ENCODE measurements around the gene ZMIZ1.

Gene ZMIZ1

GRCh38 chr10:79207096-79207357, 138.3 kb downstream of the ZMIZ1 start:
- no peak for TF ChIP-seq CTCF (IDR thresholded peaks at IDR 0.05; ENCODE audit: low read depth, low read length)
- no peaks in the 10 kb centered on the region for H3K9me3 ChIP-seq (ENCODE audit: severe bottlenecking)
- H3K27me3 ChIP-seq (ENCODE audit: insufficient read depth, low read depth, severe bottlenecking) = no peaks in the 10 kb centered on the region
- no peak overlapping the region for H3K27ac ChIP-seq
- no peak for DNase-seq
- H3K4me3 ChIP-seq (ENCODE audit: low read depth, low read length) = no peak overlapping the region
- peaks cover 26% of the 10 kb centered on the region for H3K36me3 ChIP-seq

- no peak for DNase-seq
- Histone ChIP-seq H3K4me3 (ENCODE audit: low read depth, low read length) (no peak overlapping the region), H3K27ac (no peak overlapping the region), H3K36me3 (peaks cover 23% of the 10 kb centered on the region), H3K9me3 (ENCODE audit: severe bottlenecking) (no peaks in the 10 kb centered on the region), H3K27me3 (ENCODE audit: insufficient read depth, low read depth, severe bottlenecking) (no peaks in the 10 kb centered on the region)
- no peak for TF ChIP-seq CTCF (IDR thresholded peaks at IDR 0.05; ENCODE audit: low read depth, low read length)
Measured at GRCh38 chr10:79207726-79208125, 139.0 kb downstream of the ZMIZ1 start.

- Histone ChIP-seq H3K4me3 (ENCODE audit: low read depth, low read length) (no peak overlapping the region), H3K9me3 (ENCODE audit: severe bottlenecking) (no peaks in the 10 kb centered on the region), H3K27ac (peak overlapping the region; percentile 79), H3K36me3 (peaks cover 21% of the 10 kb centered on the region), H3K27me3 (ENCODE audit: insufficient read depth, low read depth, severe bottlenecking) (no peaks in the 10 kb centered on the region)
- TF ChIP-seq CTCF (IDR thresholded peaks at IDR 0.05; ENCODE audit: low read depth, low read length) = no peak
- no peak for DNase-seq
Measured at GRCh38 chr10:79208251-79208983, 139.7 kb downstream of the ZMIZ1 start.

GRCh38 chr10:79209340-79209739, 140.6 kb downstream of the ZMIZ1 start:
- no peaks in the 10 kb centered on the region for H3K9me3 ChIP-seq (ENCODE audit: severe bottlenecking)
- no peaks in the 10 kb centered on the region for H3K27me3 ChIP-seq (ENCODE audit: insufficient read depth, low read depth, severe bottlenecking)
- peak overlapping the region; percentile 79 for H3K27ac ChIP-seq
- H3K4me3 ChIP-seq (ENCODE audit: low read depth, low read length) = no peak overlapping the region
- no peak for DNase-seq
- no peak for TF ChIP-seq CTCF (IDR thresholded peaks at IDR 0.05; ENCODE audit: low read depth, low read length)
- H3K36me3 ChIP-seq = peaks cover 17% of the 10 kb centered on the region

- Histone ChIP-seq H3K4me3 (ENCODE audit: low read depth, low read length) (no peak overlapping the region), H3K36me3 (peaks cover 17% of the 10 kb centered on the region), H3K27ac (peak overlapping the region; percentile 79), H3K9me3 (ENCODE audit: severe bottlenecking) (no peaks in the 10 kb centered on the region), H3K27me3 (ENCODE audit: insufficient read depth, low read depth, severe bottlenecking) (no peaks in the 10 kb centered on the region)
- no peak for TF ChIP-seq CTCF (IDR thresholded peaks at IDR 0.05; ENCODE audit: low read depth, low read length)
- peak; percentile 91 for DNase-seq
Measured at GRCh38 chr10:79209831-79210230, 141.1 kb downstream of the ZMIZ1 start.

GRCh38 chr10:79210672-79211071, 141.9 kb downstream of the ZMIZ1 start:
- H3K27ac ChIP-seq = peak overlapping the region; percentile 79; the same call in 1 of the 2 replicates
- H3K36me3 ChIP-seq = peaks cover 17% of the 10 kb centered on the region
- H3K27me3 ChIP-seq (ENCODE audit: insufficient read depth, low read depth, severe bottlenecking) = no peaks in the 10 kb centered on the region
- no peak for TF ChIP-seq CTCF (IDR thresholded peaks at IDR 0.05; ENCODE audit: low read depth, low read length)
- no peaks in the 10 kb centered on the region for H3K9me3 ChIP-seq (ENCODE audit: severe bottlenecking)
- no peak overlapping the region for H3K4me3 ChIP-seq (ENCODE audit: low read depth, low read length)
- no peak for DNase-seq

Measured in WERI-Rb-1 (cell line).